ENCODE measurements around the gene CENPU.
"Not testable (repeated sequence)": the region's sequence is repeated elsewhere in the genome, so short reads cannot be mapped to it uniquely, and the experiment has no call there.

CENPU gene, protein sequence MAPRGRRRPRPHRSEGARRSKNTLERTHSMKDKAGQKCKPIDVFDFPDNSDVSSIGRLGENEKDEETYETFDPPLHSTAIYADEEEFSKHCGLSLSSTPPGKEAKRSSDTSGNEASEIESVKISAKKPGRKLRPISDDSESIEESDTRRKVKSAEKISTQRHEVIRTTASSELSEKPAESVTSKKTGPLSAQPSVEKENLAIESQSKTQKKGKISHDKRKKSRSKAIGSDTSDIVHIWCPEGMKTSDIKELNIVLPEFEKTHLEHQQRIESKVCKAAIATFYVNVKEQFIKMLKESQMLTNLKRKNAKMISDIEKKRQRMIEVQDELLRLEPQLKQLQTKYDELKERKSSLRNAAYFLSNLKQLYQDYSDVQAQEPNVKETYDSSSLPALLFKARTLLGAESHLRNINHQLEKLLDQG

DNA sequence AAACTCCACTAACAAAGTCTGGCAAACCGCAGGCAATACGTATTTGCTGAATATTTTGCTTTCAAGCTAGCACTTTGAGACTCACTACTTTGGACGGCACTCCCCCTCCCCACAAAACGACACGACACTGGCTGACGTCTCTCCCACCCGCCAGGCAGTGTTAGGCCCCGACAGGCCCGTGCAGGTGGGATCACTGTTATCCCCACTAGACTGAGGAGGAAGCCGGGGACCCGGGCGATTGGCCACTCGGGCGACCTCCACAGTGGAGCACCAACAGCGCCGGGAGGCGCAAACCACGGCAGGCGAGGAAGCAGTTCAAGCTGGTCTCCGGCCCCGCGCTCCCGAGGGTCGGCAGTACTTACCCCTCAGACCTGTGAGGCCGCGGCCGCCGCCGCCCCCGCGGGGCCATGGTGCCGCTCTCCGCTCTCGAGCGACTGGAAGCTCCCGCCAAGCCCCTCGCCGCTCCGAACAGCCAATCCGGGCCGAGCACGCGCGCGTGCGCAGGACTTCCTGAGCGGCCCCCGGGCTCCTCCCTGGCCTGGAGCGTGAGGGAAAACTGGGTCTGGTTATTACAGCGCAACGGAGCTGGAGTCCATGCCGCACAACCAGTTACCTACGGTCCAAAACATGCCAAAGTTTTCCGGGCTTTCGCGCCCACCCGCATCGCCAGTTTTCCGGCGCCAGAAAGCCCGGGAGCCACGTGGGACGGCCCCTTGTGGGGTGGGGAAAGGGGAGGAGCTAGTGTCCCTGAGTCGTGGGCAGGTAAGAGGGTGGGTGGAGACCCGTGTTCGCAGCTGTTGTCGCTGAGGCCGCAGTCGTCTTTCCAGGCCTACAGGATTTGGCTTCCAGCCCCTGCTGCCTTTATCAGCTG is at the start of gene CENPU:
TSS of gene CENPU (minus strand) at position 443 of the 871 bp plus-strand sequence. CDS start at position 409, 34 bp downstream.
- peak; percentile 95 for DNase-seq

DNA sequence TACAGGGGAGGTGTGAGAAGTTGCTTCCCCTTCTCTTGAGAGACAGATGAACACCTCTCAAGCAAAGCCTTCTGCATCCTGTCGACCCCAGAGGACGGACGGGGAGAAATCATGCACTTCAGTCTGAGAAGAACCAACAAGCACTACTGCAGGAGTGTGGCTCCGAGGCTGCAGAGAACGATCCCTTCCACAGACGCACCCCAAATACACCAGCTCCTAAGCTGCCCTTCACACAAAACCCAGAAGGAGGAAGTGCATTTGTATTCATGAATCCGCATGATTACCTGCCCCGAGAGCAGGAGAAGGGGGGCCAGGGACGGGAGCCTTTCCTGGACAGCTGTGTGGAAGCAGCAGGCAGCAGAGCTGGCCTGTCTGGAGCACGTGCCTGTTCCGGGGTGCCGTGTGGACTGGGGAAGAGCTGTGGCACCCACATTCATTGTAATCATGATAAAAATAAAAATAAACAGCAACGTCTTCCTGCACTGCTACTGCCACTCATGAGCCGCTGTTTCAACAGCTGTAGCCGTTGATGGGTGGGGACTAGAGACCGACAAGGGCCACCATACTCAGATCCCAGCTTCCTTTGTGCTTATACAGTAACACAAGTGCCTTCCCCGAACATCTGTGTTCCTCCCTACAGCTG is 49.0 kb upstream of the CENPU start:
- DNase-seq: no peak

DNA sequence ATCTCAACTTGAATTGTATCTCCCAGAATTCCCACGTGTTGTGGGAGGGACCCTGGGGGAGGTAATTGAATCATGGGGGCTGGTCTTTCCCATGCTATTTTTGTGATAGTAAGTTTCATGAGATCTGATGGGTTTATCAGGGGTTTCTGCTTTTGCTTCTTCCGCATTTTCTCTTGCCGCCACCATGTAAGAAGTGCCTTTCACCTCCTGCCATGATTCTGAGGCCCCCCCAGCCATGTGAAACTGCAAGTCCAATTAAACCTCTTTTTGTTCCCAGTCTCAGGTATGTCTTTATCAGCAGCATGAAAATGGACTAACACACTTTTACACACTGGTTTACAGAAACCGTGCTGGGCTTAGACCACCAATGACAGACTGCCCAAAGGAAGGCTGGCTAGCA is 45.3 kb upstream of the CENPU start:
- not testable (repeated sequence) for DNase-seq

DNA sequence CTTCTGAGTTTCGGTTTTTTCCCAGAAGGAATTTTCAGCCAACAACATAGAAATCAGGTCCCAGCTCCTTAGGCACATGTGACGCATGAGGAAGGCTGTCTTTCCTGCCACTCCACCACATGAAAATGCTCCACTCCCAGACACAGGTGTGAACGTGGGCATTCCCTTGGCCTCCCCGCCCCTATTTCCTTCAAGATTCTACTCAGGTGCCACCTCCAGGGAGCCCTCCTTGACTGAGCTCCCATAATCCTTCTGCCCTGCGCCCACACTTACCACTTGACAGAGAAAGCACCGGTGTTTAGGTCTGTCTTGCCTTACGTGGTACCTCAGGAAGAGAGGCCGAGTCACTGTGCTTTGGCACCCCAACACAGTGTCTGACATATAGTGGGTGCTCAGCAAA is 44.4 kb upstream of the CENPU start:
- no peak for DNase-seq

DNA sequence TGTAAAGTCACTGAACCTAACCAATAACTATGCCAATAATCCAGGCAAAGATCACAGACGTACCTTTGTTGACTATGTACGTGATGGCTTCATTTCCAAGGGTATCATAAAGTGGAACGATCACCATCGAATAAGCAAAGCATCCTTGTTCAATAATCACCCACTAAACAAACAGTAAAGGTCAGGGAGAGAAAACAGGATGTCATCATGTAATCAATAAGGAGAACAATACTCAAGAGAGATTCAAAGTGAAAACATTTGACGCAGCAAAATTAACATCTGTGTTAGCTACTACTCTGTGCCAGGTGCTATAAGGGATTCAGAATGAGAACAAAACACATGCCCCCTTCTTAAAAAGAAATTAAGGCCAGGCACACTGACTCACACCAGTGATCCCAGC is 42.9 kb upstream of the CENPU start:
- no peak for DNase-seq

DNA sequence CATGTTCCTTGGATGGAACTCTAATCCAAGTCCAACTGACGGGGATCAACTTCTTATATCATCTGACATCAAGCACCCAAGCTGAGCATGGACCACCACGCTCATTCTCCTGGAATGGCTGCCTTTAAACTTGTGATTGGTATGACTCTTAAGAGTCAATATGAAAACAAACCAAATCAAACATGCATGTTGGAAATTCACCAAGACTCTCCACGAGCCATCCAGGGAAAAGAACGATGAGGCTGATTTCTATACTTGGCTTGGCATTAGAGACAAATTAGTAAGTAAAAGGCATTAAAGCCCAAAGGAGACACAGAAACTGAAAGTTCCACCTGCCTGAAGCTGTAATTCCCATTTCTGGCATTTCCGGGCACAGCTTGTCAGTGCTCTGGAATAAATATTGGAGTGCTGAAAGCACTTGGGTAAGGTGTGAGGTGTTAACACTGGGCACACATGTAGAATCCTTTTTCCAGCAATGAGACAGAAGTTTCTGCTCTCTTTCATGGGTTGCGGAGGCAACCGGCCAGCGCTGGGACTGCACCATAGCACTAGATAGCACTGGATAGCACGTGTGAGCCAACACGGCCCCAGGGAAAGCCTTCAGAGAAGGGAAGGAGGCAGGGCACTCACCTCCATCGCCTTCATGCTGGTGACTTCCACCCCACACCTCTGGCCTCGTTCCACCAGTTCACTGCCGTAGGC is 42.1 kb upstream of the CENPU start:
- no peak for DNase-seq

DNA sequence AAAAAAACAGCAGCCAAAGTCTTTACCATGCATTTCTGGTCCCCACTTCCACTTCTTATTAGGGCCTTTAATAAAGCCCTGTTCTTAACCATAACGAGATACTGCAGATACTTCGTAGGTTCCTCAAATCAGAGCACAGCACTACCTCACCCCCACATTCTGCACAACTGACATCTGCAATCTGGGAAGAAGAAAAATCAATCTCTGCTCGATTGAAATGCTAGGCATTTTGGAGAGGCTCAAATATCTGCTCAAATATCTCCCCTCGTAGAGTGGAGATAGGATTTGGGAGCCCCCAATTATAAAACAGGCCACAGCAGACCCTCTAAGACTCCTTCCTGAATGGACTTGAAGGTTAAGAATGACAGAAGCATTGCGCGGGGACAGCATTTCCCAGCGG is 40.3 kb upstream of the CENPU start:
- no peak for DNase-seq

DNA sequence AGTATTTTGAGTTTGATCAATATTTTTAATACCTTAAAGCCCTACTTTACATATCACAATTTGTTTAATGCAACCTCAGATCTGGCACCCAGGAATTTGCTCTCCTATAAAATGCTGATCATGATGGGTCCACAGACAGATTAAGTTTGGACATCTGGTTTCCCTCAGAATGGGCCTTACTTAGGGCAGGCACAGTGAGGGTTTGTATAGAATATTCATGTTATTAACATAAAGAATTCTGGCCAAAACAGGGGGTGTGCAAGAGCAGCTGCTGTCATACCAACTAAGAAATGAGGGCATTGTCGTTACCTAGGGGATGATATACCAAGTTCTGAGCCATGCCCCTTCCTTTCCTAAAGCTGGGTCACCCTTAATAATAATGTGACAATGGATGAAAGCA is 37.5 kb upstream of the CENPU start:
- no peak for DNase-seq

DNA sequence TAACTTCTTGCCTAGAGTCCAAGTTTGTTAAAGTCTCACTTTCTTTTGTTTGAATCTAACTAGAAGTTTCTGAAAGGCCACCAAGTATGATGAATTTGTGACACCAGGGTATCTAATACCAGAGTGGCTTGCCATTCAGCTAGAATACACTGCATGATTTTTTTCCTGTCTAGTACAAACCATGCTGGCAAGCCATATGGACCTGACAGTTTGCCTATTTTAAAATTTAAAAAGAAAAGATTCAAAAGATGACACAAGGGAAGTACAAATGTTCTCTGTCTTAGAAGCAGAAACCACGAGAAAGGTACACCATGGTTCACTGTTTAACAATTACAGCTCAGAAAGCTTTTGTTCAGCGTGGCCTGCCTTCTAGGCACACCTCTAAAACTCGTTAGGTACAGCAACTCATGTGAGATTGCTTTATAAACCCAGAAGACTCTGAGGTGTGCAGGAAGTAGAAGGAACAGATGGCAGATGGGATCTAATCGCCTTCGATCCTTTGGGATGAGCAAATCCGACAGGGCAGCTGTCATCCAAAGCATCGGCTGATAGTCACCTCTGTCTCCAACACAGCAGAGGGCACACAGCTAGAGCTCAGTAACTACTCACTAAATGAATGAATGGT is 35.4 kb upstream of the CENPU start:
- no peak for DNase-seq

DNA sequence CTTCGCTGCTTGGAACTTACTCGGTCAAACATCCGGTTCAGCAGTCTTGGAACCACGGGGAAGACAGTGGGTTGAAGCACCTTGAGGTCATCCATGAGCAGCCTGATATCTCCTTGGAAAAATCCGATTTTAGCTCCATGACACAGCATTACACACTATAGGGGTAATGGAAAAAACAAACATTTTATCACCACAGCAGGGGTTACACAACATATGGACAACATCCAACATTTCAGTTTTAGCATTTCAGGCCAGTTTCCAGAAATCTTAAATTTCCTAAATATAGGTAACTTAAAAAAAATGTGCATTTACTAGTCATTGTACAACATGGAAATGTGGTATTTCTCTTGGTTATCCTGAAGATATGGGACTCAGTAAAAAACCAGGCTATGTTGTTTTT is 34.4 kb upstream of the CENPU start:
- DNase-seq: no peak

DNA sequence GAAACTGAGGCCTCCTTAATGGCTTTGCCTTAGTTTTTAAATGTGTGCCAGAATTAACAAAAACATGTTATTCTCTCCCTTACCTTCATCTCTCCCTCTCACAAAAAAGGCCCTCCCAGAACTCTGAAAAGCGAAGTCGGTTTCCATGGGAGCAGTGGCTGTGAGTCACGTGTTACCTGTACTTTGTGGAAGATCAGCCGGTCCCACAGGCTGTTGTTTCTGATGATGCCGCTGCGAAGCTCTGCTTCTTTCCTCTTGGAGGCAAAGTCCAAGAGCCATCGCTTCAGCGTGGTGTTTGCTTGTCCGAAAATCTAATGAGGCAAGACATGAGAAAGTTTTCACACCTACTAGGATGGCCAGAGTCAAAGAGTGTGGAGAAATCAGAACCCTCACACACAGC is 32.5 kb upstream of the CENPU start:
- DNase-seq: no peak

DNA sequence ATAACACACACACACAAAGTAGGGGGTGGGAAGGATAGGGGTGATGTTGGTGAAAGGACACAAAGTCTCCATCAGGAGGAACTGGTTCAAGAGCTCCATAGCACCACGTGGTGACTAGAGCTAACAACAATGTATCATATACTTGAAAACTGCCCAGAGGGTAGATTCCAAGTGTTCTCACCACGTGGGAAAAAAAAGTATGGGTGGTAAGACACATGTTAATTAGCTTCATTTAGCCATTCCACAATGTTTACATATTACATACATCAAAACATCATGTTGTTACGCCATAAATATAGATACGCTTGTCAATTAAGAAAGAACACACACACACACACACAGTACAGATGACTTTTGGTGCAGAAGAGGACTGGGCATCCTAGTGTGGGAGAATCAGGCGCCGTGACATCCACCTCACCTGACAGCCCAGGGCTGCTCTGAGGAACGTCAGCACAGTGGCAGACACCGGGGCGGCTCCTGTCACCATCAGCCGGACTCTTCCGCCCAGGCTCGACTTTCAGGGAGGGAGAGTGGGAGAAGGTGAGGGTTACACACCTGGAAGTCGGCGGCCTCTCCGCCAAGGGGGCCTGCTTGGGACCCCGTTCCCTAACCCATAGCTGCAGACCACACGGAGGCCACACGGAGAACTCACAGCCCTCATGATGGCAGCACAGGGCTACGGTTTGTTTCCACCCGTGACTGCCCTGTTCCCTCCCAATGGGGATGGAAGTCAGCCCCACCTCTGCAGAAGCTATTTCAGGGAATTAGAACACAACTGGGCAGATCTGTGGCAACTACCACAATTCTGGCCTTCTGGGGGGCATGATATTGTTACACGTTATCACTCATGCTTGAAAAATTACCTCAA is 31.8 kb upstream of the CENPU start:
- DNase-seq: no peak

DNA sequence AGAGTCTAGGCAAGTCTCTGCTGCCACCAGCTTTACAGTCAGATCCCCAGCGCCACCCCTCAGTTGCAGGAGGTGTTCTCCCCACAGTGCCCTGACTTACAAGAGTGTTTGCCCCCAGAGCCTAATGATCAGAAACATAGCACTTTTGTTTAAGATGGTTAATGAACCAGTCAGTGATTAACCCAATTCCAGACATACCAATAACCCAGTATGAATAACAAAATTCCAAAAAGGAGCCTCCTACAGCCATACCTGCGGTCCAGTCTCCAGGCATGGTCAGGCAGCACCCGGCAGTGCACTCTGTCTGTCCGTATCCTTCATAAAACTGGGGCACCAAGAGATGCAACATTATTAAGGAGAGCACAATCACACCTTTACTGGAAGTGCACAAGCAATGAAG is 30.7 kb upstream of the CENPU start:
- DNase-seq: no peak

DNA sequence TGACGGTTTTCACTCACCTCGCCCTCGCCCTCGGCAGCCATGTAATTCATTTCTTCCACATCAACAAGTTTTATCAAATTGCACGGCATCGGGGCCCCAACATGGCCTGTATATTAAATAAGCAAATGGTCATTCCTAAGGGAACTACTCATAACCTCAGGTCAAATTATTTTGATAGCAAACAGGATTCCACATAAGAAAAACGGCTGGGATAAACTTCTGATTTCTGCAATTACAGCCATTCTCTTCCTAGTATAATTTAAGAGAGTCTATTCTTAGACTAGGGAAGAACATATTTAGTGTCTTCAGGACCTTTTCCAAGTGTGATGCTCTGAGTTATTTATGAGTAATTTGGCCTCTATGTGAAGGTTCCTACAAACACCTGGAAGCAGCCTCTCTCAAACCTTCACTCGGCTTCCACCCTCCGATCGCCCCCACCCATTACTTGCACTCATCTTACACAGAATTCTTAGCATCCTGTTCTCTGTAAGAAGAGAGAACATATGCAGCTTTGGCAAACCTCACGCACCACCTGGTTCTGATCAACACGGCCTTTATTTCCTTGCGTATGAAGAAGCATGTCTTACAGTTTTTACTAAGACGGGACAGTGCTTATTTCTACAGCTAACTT is 29.4 kb upstream of the CENPU start:
- no peak for DNase-seq

DNA sequence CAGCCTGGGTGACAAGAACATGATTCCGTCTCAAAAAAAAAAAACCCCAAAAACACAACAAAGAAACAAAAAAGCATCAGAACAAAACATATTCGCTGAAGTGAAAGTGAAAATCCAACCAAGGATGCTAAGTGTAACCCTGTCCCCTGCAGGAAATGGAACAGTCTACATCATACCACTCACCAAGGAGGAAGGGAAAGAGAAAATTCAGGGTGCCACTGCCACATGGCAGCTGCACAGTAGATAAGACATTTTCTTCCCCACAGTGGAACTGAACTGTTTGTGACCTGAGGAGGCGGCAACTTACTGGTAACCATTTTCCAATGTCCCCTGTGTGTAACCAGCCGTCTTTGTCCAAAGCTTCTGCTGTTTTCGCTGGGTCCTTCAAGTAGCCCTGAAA is 28.2 kb upstream of the CENPU start:
- no peak for DNase-seq

DNA sequence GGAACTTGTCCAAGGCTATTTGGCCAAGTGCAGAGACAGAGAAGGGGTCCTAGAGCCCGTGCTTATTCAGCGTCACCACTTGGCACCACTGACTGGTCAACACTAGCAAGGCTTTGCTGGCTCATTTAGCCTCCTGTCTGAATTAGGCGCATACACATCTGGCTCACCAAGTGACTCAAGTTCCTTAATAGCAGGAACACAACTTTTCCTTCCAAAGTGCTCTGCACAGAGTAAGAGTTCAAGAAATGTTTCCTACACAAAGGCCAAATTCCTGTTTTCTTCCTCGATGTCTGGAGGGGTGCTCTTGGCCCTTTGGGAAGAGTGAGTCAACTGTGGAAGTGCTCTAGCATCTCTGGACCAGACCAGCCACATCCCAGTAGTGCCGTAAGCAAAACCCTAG is 26.8 kb upstream of the CENPU start:
- no peak for DNase-seq

DNA sequence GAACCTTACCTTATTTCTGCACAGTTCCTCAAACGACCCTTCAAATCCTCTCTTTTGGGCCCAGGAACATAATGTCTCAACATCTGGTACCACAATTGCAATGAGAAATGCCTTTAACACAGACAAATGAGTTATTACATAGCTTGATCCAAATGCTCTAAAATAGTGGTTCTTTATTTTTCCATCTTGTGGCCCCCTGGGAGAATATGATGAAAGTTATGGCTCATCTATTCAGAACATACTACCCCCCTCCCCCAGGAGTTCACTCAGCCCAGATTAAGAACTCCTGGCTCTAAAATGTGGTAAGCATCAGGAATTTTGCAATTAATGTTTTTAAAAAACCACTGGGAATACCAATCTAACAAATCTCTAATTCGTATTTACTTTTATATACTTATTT is 23.9 kb upstream of the CENPU start:
- no peak for DNase-seq

DNA sequence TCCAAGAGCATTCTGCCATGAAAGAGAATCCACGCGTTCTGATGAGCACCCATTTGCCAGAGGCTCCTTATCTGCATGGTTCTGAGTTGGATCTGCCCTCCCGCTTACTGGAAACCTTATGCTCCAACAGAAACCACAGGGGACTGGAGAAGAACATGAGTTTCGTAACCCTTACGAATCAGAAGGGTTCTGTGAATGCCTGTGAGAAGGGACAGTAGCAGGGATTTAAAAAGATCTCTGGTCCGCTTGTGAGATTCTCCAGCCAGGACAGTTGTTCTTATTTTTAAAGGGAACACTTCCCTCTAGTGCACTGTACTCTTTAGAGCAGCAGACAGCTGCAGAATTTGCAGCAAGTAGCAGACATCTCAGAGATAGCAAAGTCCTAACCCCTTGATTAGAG is 22.5 kb upstream of the CENPU start:
- no peak for DNase-seq

DNA sequence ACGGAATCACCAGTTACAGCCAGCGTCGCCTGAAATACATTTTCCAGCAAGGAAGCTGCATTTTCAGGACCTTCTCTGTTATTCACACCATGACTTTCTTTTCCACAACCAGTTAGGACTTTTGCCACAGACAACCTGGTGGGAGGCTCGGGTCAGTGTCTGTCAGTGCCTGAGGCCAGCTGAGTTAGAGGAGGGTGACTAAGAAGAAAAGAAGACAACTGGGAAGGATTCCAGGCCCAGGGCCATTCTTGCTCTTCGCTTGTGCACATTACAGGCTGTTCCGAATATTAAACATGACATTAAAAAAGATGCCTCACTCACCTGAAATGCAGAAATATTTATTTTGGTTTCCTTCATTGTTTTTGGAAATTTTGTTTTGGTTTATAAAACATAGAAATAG is 21.4 kb upstream of the CENPU start:
- DNase-seq: no peak

DNA sequence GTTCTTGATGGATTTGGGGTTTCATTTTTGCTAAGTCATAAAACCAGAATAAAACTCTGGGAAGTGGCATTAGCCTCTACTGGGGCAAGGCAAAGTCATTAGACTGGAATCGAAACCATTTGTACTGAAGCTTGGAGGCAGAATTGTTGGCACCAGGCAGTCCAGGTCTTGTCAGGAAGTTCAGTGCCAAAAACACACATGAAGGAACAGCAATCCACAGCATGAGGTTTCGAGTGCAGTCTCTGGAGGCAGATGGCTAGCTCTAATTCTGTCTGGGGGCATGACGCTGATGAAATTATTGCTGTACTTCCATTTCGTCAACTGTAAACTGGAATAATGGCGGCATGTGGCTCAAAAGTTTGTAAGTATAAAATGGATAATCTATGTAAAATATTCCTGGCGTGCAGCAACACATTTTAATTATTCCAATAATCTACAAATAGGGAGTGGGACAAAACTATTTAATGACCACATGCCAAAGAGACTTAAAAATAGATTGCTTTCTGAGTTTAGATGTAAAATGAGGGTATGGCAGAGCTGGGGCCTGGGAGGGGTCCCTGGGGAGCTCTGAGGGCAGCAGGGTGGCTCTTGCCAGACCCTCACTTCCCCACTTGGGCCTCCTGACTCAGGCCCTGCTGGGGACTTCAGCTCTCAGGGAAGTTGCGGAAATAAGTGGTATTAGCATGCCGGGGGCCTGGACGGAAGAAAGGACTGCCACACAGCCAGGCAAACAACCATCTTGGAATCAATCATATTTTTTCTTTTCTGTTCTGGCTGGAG is 18.8 kb upstream of the CENPU start:
- no peak for DNase-seq

Measured in NCI-H2107 (cell line).